ENCODE results near the gene EBPL.

- TF ChIP-seq YY1 (IDR thresholded peaks at IDR 0.05; ENCODE audit: insufficient read depth, insufficient read length): no peak
- no peak for TF ChIP-seq ZNF274 (IDR thresholded peaks at IDR 0.05; ENCODE audit: low read depth, low read length)
- no peak for TF ChIP-seq SUZ12 (IDR thresholded peaks at IDR 0.05; ENCODE audit: extremely low read depth, insufficient read depth, insufficient read length)
Measured at GRCh38 chr13:49711218-49711863, 20.1 kb upstream of the EBPL start.

Measured in NT2/D1 (cell line).